Stomach (tissue), 4 donors: ENCODE data around the gene RAD21L1.

Source experiments
- EP300 ChIP-seq: sonication (generic); formaldehyde crosslinking; IDR thresholded peaks from one replicate; pipeline ENCODE4 v1.6.1; 2017; ENCODE audit warnings: antibody characterized with exemption
- POLR2AphosphoS5 ChIP-seq, 3 donors: sonication (generic); formaldehyde crosslinking; IDR thresholded peaks; one replicate each; pipeline ENCODE4 v1.6.1; 2016; ENCODE audit warnings: antibody characterized with exemption in 3 of 3
- TF ChIP-seq, protein P1 (sequence below), 7 experiments: fragments of 450-650 bp in 4 of 7; fragments of 200-600 bp in 3 of 7; sonication (generic) in 3 of 7; IDR thresholded peaks; one replicate each; pipeline ENCODE4 v1.5.1; 2016 to 2019; ENCODE audit warnings: antibody characterized with exemption in 7 of 7, control low read depth in 2 of 7, mild to moderate bottlenecking in 1 of 7

DNA sequence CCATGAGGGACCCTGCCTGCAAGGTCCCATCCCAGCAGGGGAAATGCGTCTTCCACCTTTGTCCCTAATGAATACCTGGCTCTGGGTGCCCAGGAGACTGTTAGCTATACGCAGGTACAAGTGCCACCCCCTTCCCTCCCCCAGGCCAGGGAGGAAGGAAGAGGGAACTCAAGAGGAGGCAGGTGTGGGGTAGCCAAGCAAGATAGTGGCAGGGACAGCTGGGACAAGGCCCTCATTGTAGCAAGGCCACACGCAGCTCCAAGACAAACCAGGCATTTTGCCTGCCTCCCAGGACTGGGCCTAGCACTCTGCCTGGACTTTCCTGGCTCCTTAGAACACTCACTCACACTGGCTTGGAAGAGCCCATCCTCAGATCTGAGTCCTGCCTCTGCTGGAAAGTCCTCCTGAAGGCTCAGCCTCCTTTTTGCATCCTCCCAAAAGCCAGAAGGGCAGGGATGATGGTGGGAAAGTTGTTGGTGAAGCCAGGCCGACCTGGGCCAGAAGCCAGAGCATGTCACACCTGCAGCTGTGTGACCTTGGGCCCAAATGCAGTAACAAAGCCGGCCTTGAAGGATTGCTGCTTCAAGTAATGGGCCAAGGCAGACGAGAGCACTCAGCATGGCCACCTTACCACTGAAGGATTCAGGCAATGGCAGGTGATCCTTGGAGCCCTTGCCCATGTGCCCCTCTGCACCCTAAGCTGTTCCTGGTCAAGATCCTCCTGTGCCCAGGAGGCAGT lies 68.0 kb downstream of the RAD21L1 start:
- TF ChIP-seq POLR2AphosphoS5 (IDR thresholded peaks at IDR 0.05) (no peak), EP300 (no peak)
- TF ChIP-seq, protein P1, sequence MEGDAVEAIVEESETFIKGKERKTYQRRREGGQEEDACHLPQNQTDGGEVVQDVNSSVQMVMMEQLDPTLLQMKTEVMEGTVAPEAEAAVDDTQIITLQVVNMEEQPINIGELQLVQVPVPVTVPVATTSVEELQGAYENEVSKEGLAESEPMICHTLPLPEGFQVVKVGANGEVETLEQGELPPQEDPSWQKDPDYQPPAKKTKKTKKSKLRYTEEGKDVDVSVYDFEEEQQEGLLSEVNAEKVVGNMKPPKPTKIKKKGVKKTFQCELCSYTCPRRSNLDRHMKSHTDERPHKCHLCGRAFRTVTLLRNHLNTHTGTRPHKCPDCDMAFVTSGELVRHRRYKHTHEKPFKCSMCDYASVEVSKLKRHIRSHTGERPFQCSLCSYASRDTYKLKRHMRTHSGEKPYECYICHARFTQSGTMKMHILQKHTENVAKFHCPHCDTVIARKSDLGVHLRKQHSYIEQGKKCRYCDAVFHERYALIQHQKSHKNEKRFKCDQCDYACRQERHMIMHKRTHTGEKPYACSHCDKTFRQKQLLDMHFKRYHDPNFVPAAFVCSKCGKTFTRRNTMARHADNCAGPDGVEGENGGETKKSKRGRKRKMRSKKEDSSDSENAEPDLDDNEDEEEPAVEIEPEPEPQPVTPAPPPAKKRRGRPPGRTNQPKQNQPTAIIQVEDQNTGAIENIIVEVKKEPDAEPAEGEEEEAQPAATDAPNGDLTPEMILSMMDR (IDR thresholded peaks at IDR 0.05), result no peak
